GM12892 (cell line): ENCODE data around the gene NEK5.

ENCODE experiments used
- POLR2A ChIP-seq: IDR thresholded peaks from 2 replicates; pipeline ENCODE4 v1.6.1; 2011; ENCODE audit warnings: low read depth, low read length, control low read depth
- TAF1 ChIP-seq: IDR thresholded peaks from 2 replicates; pipeline ENCODE4 v1.6.1; 2011; ENCODE audit warnings: low read depth, mild to moderate bottlenecking, control low read depth, low read length, borderline replicate concordance

DNA sequence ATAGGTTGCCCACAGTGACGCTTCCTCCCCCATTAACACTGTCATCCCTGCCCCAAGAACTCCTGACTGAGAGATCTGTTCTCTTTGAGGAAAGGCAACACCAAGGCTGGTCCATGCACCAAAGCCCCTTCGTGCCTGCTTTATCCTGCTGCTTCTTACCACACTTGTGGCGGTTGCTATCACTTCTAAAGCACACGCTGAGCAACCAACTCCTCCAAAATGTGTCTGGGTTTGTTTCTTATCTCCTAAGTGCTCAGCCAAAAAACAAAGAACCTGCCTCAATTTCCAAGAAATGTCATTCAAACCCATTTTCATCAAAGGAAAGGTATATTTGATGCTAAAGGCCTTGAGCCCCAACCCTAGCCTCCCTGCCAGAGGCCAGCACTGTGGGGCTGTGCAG, 132.2 kb downstream of the NEK5 start:
- no peak for TF ChIP-seq TAF1
- TF ChIP-seq POLR2A, result no peak
